A673 (cell line): ENCODE results near the gene AADACL4. TPM values are rescaled to one million over a fixed set of nuclear protein-coding genes. Genes with fewer than 3 reads are reported as not detected.

Experiments used
- BruUV-seq: library from RNA; stranded (reverse); fragments of 400-500 nt; replicated peaks from 2 replicates; lab custom pipeline; 2021; lab: Mats Ljungman, UMichigan
- CTCF ChIA-PET: fragments of 300-600 bp; sonication (Branson Sonifier 250); formaldehyde crosslinking; loops from one replicate; lab custom pipeline; 2022; ENCODE audit warnings: antibody characterized with exemption; lab: Charles Lee
- POLR2A ChIA-PET: fragments of 300-600 bp; sonication (Branson Sonifier 250); formaldehyde crosslinking; loops from one replicate; lab custom pipeline; 2022; ENCODE audit warnings: antibody characterized with exemption; ENCODE audit not compliant: low non-redundant PET; lab: Charles Lee
- DNase-seq: peaks from one replicate; pipeline ENCODE4 v3.0.0-alpha.2; 2015; ENCODE audit warnings: low spot score
- H3K27ac ChIP-seq: fragments of 200-600 bp; sonication (generic); 2 replicates; pipeline ENCODE4 v1.5.1; 2016; ENCODE audit warnings: mixed run types, low read depth, mild to moderate bottlenecking, mixed read lengths, antibody characterized with exemption, low read length; ENCODE audit not compliant: poor library complexity, severe bottlenecking
- H3K27me3 ChIP-seq: fragments of 200-600 bp; sonication (generic); replicated peaks from 2 replicates; pipeline ENCODE4 v1.6.1; 2017; ENCODE audit warnings: mixed run types, low read depth, mild to moderate bottlenecking, mixed read lengths, antibody characterized with exemption, low read length; ENCODE audit not compliant: insufficient read depth, poor library complexity
- H3K36me3 ChIP-seq: fragments of 200-600 bp; sonication (generic); 2 replicates; pipeline ENCODE4 v1.6.1; 2016; ENCODE audit warnings: mixed run types, mild to moderate bottlenecking, mixed read lengths, antibody characterized with exemption, low read length; ENCODE audit not compliant: insufficient read depth, poor library complexity, severe bottlenecking
- H3K4me1 ChIP-seq: fragments of 200-600 bp; sonication (generic); 2 replicates; pipeline ENCODE4 v1.6.1; 2017; ENCODE audit warnings: mixed run types, mild to moderate bottlenecking, mixed read lengths, antibody characterized with exemption, low read length; ENCODE audit not compliant: insufficient read depth, poor library complexity, severe bottlenecking
- H3K4me3 ChIP-seq: fragments of 200-600 bp; sonication (generic); 2 replicates; pipeline ENCODE4 v1.5.1; 2016; ENCODE audit warnings: low read depth, mixed run types, mild to moderate bottlenecking, mixed read lengths, low read length; ENCODE audit not compliant: poor library complexity, severe bottlenecking
- H3K9me3 ChIP-seq: fragments of 200-600 bp; sonication (generic); 2 replicates; pipeline ENCODE4 v1.6.1; 2016; ENCODE audit warnings: mixed run types, low read depth, mild to moderate bottlenecking, mixed read lengths, antibody characterized with exemption, low read length; ENCODE audit not compliant: poor library complexity, severe bottlenecking
- EZH2 ChIP-seq: fragments of 200-600 bp; sonication (generic); IDR thresholded peaks from 2 replicates; pipeline ENCODE4 v1.6.1; 2017; ENCODE audit warnings: borderline replicate concordance, low read depth, mild to moderate bottlenecking, mixed read lengths, antibody characterized with exemption, low read length; ENCODE audit not compliant: poor library complexity, severe bottlenecking
- intact Hi-C: fragments of 100-400 bp; cut with micrococcal nuclease; formaldehyde crosslinking; loops from one replicate; pipeline ENCODE4 v1.10.0; 2022; ENCODE audit not compliant: unreplicated experiment
- total RNA-seq: library from RNA; stranded (reverse); gene quantifications from 2 replicates; pipeline ENCODE4 v1.2.3, GENCODE V29; 2021
- TF ChIP-seq, protein P1 (sequence below): fragments of 300-800, 200-600 bp; sonication (generic); conservative IDR thresholded peaks from 2 replicates; pipeline ENCODE4 v1.5.1; 2017; ENCODE audit warnings: low read depth, mild to moderate bottlenecking, antibody characterized with exemption, low read length, moderate library complexity, mixed read lengths

The AADACL4 gene
- total RNA-seq, 1 experiment from 2014 or later = 0.43 TPM

DNA sequence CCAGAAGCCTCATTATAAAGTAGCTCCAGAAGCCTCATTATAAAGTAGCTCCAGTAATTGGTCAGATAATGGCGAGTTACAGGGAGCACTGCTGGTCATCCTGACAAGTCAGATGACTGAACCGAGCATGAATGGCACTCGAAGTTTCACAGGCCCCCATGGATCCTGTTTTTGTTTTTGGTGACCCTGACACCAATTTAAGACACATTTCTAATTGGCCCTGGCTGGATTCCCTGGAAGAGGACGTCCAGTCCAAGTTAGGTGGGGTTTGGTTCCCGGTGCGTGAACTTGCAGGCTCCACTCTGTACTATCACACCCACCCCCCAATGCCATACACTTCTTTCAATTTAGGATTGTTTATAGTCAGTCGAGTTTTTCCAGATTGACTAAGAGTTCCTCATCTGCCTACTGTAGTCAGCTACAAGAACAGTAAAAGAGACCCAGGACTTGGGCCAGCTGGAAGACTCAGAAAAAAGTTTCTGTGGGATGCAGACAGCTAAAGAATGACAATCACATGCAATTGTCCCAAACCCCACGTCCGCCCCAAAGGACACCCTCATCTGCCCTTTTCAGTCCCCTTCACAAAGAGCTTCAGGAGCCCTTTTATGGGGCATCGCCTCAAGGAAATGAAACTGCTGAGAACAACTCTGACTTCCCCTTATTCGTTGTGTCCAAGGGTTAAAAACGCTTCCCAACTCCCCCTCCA is 28.6 kb upstream of the AADACL4 start:
- POLR2A ChIA-PET = interaction anchor here (0.6 kb wide), 1 partner anchor 739 kb away, joined by 4 read pairs; no protein-coding TSS in a partner anchor
- Histone ChIP-seq H3K4me1 (peaks cover 13% of the 10 kb centered on the region), H3K27ac (no peak overlapping the region), H3K27me3 (peaks cover 14% of the 10 kb centered on the region), H3K4me3 (peak overlapping the region; percentile 63), H3K36me3 (no peaks in the 10 kb centered on the region), H3K9me3 (no peaks in the 10 kb centered on the region)
- TF ChIP-seq EZH2 = no peak
- TF ChIP-seq, protein P1, sequence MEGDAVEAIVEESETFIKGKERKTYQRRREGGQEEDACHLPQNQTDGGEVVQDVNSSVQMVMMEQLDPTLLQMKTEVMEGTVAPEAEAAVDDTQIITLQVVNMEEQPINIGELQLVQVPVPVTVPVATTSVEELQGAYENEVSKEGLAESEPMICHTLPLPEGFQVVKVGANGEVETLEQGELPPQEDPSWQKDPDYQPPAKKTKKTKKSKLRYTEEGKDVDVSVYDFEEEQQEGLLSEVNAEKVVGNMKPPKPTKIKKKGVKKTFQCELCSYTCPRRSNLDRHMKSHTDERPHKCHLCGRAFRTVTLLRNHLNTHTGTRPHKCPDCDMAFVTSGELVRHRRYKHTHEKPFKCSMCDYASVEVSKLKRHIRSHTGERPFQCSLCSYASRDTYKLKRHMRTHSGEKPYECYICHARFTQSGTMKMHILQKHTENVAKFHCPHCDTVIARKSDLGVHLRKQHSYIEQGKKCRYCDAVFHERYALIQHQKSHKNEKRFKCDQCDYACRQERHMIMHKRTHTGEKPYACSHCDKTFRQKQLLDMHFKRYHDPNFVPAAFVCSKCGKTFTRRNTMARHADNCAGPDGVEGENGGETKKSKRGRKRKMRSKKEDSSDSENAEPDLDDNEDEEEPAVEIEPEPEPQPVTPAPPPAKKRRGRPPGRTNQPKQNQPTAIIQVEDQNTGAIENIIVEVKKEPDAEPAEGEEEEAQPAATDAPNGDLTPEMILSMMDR = no peak
- DNase-seq = no peak
- BruUV-seq = no TSS peak
- CTCF ChIA-PET = interaction anchor here (0.6 kb wide), 1 partner anchor 207 kb away, joined by 13 read pairs; no protein-coding TSS in a partner anchor
- intact Hi-C loops = loop anchor here (5.0 to 10.0 kb wide), 2 partner anchors 208 to 341 kb away; no protein-coding TSS in a partner anchor

DNA sequence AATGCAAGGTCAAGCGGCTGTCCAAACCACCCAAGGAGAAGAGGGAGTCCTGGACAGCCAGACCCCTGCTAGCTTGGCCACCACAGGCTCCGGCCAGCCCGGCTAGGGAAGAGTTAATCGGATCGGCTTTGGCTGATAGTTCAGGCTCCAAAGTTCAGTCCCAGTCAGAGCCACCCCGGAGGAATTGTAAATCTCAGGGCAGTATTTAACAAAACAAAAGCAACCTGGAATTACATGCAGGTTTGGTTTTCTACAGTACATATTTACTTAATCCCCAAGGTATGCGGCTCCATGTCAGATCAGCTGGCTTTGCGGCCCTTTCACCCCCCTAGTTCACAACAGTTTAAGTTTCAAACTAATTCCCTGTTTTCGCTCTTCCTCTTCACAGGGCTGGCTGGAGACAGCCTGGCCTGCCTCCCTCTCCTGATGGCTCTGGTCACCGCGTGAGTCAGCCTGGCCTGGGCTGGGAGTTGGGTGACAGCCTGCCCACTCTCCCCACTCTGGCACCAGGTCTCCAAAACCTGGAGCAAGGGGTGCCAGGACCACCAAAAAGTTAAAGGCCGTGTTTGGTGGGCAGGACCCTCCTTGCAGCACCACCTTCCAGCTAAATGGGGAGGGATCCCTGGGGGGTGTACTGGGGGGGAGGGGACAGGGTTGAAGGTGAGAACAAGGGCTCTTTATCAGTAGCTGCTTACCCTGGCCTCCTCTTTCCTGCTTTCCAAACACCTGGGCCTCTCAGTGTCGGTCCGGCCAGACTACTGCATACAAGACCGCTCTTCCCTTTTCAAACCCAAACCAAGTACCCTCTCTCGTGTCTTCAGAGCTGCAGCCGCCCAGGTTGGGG is 27.8 kb upstream of the AADACL4 start:
- no peaks in the 10 kb centered on the region for H3K9me3 ChIP-seq
- H3K27ac ChIP-seq = no peak overlapping the region
- H3K4me1 ChIP-seq = peaks cover 13% of the 10 kb centered on the region
- TF ChIP-seq EZH2 = no peak
- TF ChIP-seq, protein P1 = no peak
- no peak for DNase-seq
- ChIA-PET CTCF (interaction anchor here (0.6 kb wide), 1 partner anchor 356 kb away, joined by 3 read pairs; no protein-coding TSS in a partner anchor), POLR2A (no interaction called here)
- H3K4me3 ChIP-seq = peak overlapping the region; percentile 63
- no peaks in the 10 kb centered on the region for H3K36me3 ChIP-seq
- H3K27me3 ChIP-seq = peaks cover 14% of the 10 kb centered on the region
- intact Hi-C loops = loop anchor here (5.0 to 10.0 kb wide), 2 partner anchors 209 to 341 kb away; no protein-coding TSS in a partner anchor
- BruUV-seq = no TSS peak

DNA sequence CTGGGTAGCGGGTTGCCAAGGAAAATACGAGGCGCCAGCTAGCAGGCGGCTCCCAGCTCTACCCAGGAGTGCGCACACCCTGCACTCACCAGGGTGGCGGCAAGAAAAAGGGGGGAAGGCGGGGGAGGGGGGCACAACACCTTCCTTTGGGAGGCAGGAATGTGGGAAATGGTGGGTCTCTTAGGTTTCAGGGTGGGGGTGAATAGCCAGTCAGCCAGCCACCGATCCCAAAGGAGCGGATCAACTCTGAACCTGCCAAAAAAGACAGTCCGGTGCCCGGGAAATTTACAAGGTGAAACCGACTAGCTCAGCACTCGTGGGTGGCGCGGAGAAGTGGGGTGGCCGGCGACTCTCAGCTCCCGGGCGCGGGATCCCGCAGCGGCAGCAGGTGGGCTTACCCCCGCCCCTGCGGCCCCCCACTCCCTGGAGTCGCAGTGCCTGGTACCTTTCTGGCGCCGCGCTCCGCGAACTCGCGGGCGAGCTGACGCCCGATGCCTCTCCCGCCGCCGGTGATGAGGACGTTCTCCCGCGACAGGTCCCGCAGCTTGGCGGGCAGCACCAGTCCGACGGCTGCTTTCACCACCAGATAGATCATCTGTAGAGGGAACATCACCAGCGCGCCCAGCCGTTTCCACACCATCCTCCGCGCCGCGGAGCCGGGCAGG is 27.0 kb upstream of the AADACL4 start:
- Histone ChIP-seq H3K36me3 (no peaks in the 10 kb centered on the region), H3K27ac (no peak overlapping the region), H3K4me1 (peaks cover 13% of the 10 kb centered on the region), H3K9me3 (no peaks in the 10 kb centered on the region), H3K27me3 (peaks cover 14% of the 10 kb centered on the region), H3K4me3 (peak overlapping the region; percentile 63)
- CTCF ChIA-PET = interaction anchor here (0.5 to 0.6 kb wide), 2 partner anchors 344 to 357 kb away, joined by 3 to 4 read pairs; no protein-coding TSS in a partner anchor
- intact Hi-C loops = loop anchor here (5.0 to 10.0 kb wide), 2 partner anchors 210 to 342 kb away; no protein-coding TSS in a partner anchor
- TF ChIP-seq EZH2 = no peak
- TF ChIP-seq, protein P1 = no peak
- POLR2A ChIA-PET = no interaction called here
- no TSS peak for BruUV-seq
- DNase-seq = peak; percentile 22
